Activated T-helper 17 cell treated with anti-CD3 and anti-CD28 coated beads, Interleukin-2, amount 50 U/mL, for 72 hours (primary cell): Measurements from ENCODE around the gene SCGB1C1. TPM values are rescaled to one million over a fixed set of nuclear protein-coding genes. Genes with fewer than 3 reads are reported as not detected.
A peak's percentile ranks its signal among the peaks of the same experiment; 100 is the strongest.
"Not testable (repeated sequence)": the region's sequence is repeated elsewhere in the genome, so short reads cannot be mapped to it uniquely, and the experiment has no call there.

Experiments
- ATAC-seq: fragments of 150-1000 bp; cut with Tn5 transposase; replicated peaks from 2 replicates; pipeline ENCODE4 v1.10.0; 2021; ENCODE audit warnings: mild to moderate bottlenecking, moderate library complexity
- H3K27ac Mint-ChIP-seq: one replicate; pipeline ENCODE4 v1.8.0; 2022; ENCODE audit warnings: mixed read lengths
- H3K27me3 Mint-ChIP-seq: one replicate; pipeline ENCODE4 v1.8.0; 2022; ENCODE audit warnings: mixed read lengths
- H3K36me3 Mint-ChIP-seq: one replicate; pipeline ENCODE4 v1.8.0; 2022; ENCODE audit warnings: low read depth, mild to moderate bottlenecking, mixed read lengths
- H3K4me1 Mint-ChIP-seq: one replicate; pipeline ENCODE4 v1.8.0; 2022; ENCODE audit warnings: mixed read lengths
- H3K4me3 Mint-ChIP-seq: one replicate; pipeline ENCODE4 v1.8.0; 2022; ENCODE audit warnings: mild to moderate bottlenecking, mixed read lengths
- H3K9me3 Mint-ChIP-seq: one replicate; pipeline ENCODE4 v1.8.0; 2022; ENCODE audit warnings: mixed read lengths
- total RNA-seq, 2 donors: library from RNA; stranded (reverse); gene quantifications; one replicate each; pipeline ENCODE4 v1.2.3, GENCODE V29; 2022

Gene SCGB1C1
- total RNA-seq = not detected

DNA sequence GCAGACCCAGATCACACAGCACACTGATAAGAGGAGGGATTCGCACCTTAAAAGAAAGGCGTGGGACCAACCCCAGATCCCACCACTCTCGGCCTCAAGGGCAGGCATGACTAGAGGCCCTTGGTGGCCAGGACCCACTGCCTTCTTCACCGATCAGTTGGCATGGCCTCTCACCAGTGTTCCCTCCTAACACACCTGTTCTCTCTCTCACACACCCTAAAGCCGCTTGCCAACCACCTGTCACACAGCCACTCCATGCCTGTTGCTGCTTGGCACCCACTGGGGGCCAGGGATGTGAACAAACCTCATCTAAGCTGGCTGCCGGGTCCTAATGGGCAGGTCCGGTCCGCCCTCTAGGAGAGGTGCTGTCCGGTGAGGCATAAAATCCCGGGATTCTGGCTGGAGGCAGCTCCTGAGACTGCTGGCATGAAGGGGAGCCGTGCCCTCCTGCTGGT is at the start of gene SCGB1C1:
TSS of gene SCGB1C1 (plus strand) at position 405 of the 455 bp plus-strand sequence. CDS start at position 427, 22 bp downstream.
- H3K27me3 Mint-ChIP-seq, H3K9me3 Mint-ChIP-seq: not testable (repeated sequence)

DNA sequence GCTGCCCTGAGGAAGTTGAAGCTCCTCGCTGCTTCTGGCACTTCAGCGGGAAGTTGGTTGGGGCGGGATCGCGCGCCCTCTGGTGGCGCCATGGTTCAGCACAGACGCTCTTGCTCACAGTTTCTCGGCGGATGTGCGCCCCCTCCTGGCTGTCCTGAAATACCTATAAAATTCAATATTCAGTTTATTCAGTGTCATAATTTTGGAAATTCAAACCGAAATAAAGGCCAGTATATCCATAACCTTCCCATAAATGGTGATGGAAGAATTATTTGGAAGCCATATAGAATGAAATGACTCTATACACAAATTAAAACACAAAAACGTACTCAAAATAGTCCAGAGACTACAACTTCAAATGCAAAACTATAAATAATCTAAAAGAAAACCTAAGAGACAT is 12.6 kb upstream of the SCGB1C1 start:
- ATAC-seq = not testable (repeated sequence)

More for the DNA sequence above, at the start of gene SCGB1C1:
- ATAC-seq, H3K4me3 Mint-ChIP-seq, H3K4me1 Mint-ChIP-seq, H3K36me3 Mint-ChIP-seq, H3K27ac Mint-ChIP-seq: not testable (repeated sequence)

DNA sequence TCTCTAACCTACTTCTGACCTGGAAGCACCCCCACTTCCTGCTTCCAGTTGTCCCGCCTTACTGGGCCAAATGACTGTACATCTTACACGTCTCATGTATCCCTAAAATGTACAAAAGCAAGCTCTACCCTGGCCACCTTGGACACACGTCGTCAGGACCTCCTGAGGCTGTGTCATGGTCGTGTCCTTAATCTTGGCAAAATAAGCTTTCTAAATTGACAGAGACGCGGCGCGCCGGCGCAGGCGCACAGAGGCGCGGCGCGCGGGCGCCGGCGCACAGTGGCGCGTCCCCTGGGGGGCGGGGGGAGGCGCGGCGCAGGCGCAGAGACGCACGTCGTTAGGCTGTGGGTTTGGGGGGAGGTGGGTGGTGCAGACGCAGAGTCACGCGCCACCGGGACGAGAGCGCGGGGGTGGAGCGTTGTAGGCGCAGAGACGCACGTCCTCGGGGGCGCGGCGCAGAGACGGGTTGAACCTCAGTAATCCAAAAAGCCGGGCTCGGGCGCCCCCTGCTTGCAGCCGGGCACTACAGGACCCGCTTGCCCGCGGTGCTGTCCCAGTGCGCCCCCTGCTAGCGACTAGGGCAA is 3.6 kb upstream of the SCGB1C1 start:
- not testable (repeated sequence) for H3K4me3 Mint-ChIP-seq, H3K9me3 Mint-ChIP-seq, ATAC-seq, H3K4me1 Mint-ChIP-seq, H3K27ac Mint-ChIP-seq, H3K27me3 Mint-ChIP-seq, H3K36me3 Mint-ChIP-seq

More for the DNA sequence above, 12.6 kb upstream of the SCGB1C1 start:
- H3K36me3 Mint-ChIP-seq, H3K27ac Mint-ChIP-seq, H3K4me3 Mint-ChIP-seq, H3K4me1 Mint-ChIP-seq, H3K9me3 Mint-ChIP-seq, H3K27me3 Mint-ChIP-seq: not testable (repeated sequence)

DNA sequence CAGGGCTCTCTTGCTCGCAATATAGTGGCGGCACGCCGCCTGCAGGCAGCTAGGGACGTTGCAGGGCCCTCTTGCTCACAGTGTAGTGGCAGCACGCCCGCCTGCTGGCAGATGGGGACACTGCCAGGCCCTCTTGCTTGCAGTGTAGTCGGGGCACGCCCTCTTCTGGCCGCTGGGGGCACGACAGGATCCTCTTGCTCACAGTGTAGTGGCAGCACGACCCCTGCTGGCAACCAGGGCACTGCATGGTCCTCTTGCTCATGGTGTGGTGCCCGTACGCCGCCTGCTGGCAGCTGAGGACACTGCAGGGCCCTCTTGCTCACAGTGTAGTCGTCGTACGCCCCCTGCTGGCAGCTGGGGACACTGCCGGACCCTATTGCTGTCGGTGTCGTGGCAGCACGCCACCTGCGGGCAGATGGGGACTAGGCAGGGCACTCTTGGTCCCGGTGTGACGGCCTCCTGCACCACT is 3.0 kb upstream of the SCGB1C1 start:
- not testable (repeated sequence) for H3K36me3 Mint-ChIP-seq, H3K4me3 Mint-ChIP-seq, H3K27me3 Mint-ChIP-seq, H3K9me3 Mint-ChIP-seq, H3K4me1 Mint-ChIP-seq, H3K27ac Mint-ChIP-seq
- peak; percentile 87 for ATAC-seq

DNA sequence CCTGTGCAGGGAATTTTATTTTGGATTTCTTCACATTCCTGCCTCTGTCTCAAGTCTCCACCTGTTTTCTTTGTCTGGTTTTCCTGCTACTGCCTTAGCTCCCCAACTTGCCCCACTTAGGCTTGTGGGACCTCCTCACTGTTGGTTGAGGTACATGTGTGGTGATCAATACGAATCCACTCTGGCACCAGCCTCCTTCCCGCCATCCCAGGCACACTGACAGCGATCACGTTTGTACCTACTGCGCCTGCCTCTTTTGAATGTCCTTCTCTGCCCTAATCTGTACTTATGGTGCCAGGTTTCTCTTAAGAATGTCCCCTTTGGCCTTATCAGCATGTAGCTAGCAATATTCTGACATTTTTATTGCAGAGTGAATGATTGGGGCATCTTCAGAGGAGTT is 2.3 kb upstream of the SCGB1C1 start:
- not testable (repeated sequence) for H3K4me3 Mint-ChIP-seq, ATAC-seq, H3K27ac Mint-ChIP-seq

DNA sequence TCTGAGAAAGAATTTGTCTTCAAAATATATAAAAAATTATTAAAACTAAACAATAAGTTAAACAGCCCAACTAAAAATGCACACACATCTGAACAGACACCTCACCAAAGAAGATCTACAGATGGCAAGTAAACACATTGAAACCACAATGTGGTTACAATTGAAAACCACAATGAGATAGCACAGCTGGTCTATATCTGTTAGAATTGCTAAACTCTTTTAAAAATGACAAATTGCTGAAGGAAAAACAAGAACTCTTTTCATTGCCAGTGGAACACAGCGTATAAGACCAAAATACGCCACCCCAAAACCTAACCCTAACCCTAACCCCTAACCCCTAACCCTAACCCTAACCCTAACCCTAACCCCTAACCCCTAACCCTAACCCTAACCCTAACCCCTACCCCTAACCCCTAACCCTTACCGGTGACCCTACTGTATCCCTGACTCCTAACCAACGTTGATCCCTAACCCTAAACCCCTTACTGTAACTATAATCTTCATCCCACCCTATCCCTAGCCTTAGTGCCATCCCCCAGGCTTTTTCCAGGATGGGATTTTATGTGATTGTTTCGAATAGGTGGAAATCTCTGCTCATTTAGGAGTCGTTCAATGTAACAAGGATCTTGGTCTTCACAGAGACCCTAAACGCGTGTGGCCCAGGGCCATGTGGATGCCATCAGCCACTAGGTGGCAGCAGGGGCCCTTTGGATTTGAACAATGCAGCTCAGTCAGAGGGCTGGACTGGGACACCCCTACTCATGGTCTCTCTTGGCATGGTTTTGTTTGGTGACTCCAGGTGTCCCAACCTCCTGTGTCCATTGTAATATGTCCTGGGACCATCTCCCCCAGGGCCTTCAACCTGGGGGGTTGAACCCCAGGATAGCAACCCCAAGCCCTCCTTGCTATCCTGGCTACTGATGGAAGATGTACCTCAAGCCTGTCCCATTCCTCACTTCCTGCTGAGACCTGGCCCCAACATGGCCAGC is 1.1 kb upstream of the SCGB1C1 start:
- peak; percentile 62 for ATAC-seq
- H3K4me3 Mint-ChIP-seq, H3K27ac Mint-ChIP-seq, H3K36me3 Mint-ChIP-seq, H3K9me3 Mint-ChIP-seq, H3K4me1 Mint-ChIP-seq, H3K27me3 Mint-ChIP-seq: not testable (repeated sequence)

More for the DNA sequence above, 2.3 kb upstream of the SCGB1C1 start:
- H3K4me1 Mint-ChIP-seq, H3K27me3 Mint-ChIP-seq, H3K9me3 Mint-ChIP-seq, H3K36me3 Mint-ChIP-seq: not testable (repeated sequence)

DNA sequence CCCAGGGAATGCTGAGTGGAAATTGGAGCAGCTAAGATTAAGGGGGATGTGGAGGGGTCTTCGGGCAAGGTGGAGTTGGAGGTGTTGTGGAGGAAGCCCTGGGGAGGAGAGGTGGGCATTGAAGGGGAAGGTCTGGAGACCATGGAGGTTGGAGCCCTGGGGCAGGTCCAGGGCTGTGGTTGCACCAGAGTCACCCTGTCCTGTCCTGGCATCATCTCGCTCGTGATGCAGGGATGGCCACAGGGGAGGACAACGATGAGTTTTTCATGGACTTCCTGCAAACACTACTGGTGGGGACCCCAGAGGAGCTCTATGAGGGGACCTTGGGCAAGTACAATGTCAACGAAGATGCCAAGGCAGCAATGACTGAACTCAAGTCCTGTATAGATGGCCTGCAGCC is 603 bp downstream of the SCGB1C1 start:
- not testable (repeated sequence) for H3K27ac Mint-ChIP-seq, H3K9me3 Mint-ChIP-seq, H3K4me1 Mint-ChIP-seq, ATAC-seq, H3K27me3 Mint-ChIP-seq, H3K4me3 Mint-ChIP-seq, H3K36me3 Mint-ChIP-seq

DNA sequence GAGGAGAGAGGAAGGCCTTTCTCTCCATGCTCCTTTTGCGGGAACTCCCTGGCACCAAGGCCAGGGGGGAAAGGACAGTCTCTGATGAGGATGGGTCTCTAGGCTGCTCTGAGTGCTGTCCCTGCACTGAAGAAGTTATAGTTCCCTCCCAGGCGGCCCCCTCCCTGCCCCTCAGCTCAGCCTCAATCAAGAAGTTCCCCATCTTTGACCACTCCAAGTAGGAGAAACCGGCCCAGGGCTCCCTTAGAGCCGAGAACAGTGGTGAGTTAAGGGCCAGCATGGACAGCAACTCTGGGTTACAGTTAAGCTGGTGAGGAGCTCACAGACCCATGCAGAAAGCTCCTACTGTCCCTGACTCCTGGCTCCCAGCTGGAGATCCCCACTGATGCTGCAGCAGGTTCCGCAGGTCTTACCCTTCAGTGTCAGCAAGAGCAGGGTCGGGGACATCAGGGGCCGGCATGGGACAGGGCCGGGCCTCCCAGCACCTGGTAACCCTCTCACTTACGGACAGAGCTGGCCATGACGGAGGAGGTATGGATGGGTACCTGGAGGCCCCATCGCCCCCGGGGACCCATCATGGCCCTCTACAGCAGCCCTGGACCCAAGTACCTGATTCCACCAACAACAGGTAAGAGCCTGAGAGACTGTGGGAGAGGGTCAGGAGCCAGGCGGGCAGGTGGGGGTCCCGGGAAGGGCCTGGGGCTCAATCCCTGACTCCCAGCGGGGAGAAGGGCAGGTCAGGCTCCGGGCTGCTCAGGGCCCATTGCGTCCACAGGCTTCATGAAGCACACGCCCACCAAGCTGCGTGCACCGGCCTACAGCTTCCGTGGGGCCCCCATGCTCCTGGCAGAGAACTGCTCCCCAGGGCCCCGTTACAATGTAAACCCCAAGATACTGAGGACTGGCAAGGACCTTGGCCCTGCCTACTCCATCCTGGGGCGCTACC is 4.2 kb downstream of the SCGB1C1 start:
- Mint-ChIP-seq H3K36me3 (peaks cover 16% of the 10 kb centered on the region), H3K4me1 (peaks cover 7% of the 10 kb centered on the region), H3K27me3 (no peaks in the 10 kb centered on the region), H3K4me3 (no peak overlapping the region), H3K9me3 (no peaks in the 10 kb centered on the region), H3K27ac (no peak overlapping the region)
- ATAC-seq = no peak

DNA sequence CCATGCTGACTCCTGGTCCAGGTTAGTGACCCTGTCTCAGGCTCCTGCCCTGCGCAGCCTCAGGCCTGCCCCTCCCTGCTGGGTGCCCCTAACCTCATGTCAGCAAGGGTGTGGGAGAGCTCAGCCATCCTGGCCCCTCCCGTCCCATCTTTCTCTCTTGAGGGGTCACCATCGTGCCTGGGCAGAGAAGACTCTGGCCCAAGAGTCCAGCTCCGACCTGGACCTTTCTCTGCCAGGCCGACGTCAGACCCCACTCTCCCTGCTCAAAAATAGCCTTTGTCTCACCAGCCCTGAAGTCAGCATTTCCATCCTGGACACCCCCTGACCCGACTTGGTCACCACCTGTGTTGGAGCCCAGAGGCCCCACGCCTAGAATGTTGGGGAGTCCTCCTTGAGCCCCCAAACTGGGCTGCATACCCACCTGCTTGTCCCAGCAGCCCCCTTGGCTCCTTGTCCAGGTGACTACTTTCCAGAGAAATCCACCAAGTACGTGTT is 4.9 kb downstream of the SCGB1C1 start:
- peaks cover 13% of the 10 kb centered on the region for H3K4me1 Mint-ChIP-seq
- H3K27ac Mint-ChIP-seq = peak overlapping the region; percentile 50
- ATAC-seq = no peak
- no peak overlapping the region for H3K4me3 Mint-ChIP-seq
- H3K36me3 Mint-ChIP-seq = peaks cover 24% of the 10 kb centered on the region
- no peaks in the 10 kb centered on the region for H3K27me3 Mint-ChIP-seq
- H3K9me3 Mint-ChIP-seq = no peaks in the 10 kb centered on the region

DNA sequence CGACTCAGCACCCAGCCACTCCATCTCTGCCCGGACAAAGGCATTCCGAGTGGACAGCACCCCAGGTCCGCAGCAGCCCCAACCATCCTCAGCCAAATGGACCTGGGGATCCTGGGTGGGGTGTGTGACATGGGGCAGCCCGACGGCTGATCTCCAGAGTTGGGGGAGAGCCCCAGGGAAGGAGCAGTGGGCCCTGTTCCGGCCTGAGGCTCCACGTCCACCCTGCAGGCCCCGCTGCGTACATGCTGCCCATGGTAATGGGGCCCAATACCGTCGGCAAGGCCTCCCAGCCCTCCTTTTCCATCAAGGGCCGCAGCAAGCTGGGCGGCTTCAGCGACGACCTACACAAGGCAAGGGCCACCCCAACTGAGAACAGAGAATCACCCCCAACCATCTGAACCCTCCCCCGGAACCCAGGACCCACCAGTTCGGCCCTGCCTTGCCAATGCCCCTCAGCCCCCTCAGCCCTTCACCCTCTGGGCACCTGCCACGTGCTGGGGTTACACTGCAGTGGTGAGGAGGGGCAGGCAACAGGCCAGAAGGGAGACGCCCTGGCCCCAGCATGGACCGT is 5.4 kb downstream of the SCGB1C1 start:
- no peak for ATAC-seq
- H3K27ac Mint-ChIP-seq = peak overlapping the region; percentile 50
- H3K36me3 Mint-ChIP-seq = peaks cover 29% of the 10 kb centered on the region
- no peak overlapping the region for H3K4me3 Mint-ChIP-seq
- H3K9me3 Mint-ChIP-seq = no peaks in the 10 kb centered on the region
- H3K27me3 Mint-ChIP-seq = no peaks in the 10 kb centered on the region
- peaks cover 18% of the 10 kb centered on the region for H3K4me1 Mint-ChIP-seq

DNA sequence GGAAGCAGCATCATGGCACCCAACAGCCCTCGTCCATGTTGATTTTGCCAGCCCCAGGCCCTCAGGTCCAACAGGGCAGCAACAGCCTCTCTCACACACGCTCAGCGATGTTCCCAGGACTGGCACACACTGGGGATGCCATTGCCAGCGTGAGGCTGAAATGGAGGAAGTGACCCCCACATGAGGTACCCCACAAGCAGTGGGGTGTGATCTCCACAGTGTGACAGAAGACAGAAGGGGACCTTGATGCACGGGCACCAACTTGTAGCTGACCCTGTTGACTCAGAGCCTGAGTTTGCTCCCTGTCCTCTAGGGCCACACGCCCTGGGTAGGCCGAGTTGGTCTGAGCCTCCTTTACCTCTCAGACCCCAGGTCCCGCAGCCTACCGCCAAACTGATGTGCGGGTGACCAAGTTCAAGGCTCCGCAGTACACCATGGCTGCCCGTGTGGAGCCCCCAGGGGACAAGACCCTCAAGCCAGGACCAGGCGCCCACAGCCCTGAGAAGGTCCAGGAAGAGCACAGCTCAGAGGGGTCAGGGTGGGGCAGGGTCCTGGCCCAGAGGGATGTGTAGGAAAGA is 6.2 kb downstream of the SCGB1C1 start:
- Mint-ChIP-seq H3K4me1 (peaks cover 24% of the 10 kb centered on the region), H3K4me3 (no peak overlapping the region), H3K27ac (no peak overlapping the region), H3K9me3 (no peaks in the 10 kb centered on the region), H3K27me3 (no peaks in the 10 kb centered on the region), H3K36me3 (peaks cover 37% of the 10 kb centered on the region)
- ATAC-seq = no peak

DNA sequence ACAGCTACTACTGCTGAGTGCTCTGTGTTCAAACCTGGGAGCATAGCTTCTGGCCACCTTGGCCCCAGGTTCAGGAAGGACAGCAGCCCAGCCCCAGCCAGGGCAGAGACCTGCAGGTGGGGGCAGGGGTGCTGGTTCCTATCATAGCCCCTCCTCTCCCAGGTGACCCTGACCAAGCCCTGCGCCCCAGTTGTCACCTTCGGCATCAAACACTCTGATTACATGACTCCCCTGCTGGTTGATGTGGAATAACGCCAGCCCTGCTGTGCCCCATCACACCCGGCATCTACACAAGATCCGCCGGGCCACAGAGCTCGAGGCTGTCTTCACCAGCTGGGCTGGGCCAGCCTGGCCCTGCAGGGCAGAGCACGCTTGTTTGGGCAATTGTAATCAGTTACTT is 6.9 kb downstream of the SCGB1C1 start:
- no peak overlapping the region for H3K27ac Mint-ChIP-seq
- ATAC-seq = no peak
- peaks cover 24% of the 10 kb centered on the region for H3K4me1 Mint-ChIP-seq
- H3K36me3 Mint-ChIP-seq = peaks cover 44% of the 10 kb centered on the region
- H3K27me3 Mint-ChIP-seq = no peaks in the 10 kb centered on the region
- no peak overlapping the region for H3K4me3 Mint-ChIP-seq
- H3K9me3 Mint-ChIP-seq = no peaks in the 10 kb centered on the region

DNA sequence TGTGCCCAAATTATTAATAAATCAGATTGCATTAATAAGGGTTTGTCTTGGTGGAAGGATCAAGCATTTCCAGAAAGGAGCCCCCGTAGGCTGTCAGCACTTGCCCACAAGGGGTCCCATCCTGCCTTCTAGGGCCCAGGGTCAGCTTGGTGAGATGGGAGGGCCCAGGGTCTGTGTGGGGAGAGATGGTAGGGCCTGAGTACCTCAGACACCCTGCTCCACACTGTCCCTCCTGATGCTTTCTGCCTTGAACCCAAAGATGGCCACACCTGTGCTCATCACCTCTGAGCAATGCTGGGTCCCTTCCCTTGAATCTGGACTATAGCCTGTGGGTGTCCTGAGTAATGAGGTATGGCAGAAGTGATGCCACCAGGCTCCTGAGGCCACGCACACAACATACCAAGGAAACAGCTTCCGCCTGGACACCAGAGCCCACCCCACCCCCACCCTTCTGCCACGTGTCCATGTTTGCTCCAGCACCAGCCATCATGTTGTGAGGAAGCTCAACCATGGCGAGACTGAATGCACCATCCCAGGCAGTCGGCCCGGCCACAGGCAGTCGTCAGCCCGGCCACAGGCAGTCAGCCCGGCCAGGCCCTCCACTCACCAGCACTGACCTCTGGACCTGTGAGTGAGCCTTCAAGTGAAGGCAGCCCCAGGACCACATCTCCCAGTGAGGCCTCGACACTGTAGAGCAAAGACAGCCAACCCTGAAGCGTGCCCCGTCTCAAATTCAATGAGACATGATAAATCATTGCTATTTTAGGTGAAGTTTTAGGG is 7.5 kb downstream of the SCGB1C1 start:
- Mint-ChIP-seq H3K27me3 (no peaks in the 10 kb centered on the region), H3K4me1 (peaks cover 24% of the 10 kb centered on the region), H3K4me3 (no peak overlapping the region), H3K27ac (peak overlapping the region; percentile 84), H3K9me3 (no peaks in the 10 kb centered on the region), H3K36me3 (peaks cover 50% of the 10 kb centered on the region)
- ATAC-seq = no peak
